Stomach smooth muscle (tissue), 2 donors: ENCODE data around the gene OR52K1.
"Not testable (repeated sequence)": the region's sequence is repeated elsewhere in the genome, so short reads cannot be mapped to it uniquely, and the experiment has no call there.

Experiments
- H3K27ac ChIP-seq: one replicate; pipeline ENCODE4 v1.7.0; 2013; ENCODE audit warnings: mild to moderate bottlenecking, low read length, inconsistent platforms
- H3K27me3 ChIP-seq, 2 donors: one replicate each; pipeline ENCODE4 v1.7.0; 2013; ENCODE audit warnings: low read length in 2 of 2; ENCODE audit not compliant: insufficient read depth in 2 of 2, control insufficient read depth in 1 of 2
- H3K36me3 ChIP-seq, 2 donors: one replicate each; pipeline ENCODE4 v1.7.0; 2013; ENCODE audit warnings: low read length in 2 of 2; ENCODE audit not compliant: control insufficient read depth in 2 of 2, insufficient read depth in 2 of 2
- H3K4me1 ChIP-seq: one replicate; pipeline ENCODE4 v1.7.0; 2013; ENCODE audit warnings: low read length; ENCODE audit not compliant: control insufficient read depth, insufficient read depth
- H3K4me3 ChIP-seq, 2 donors: one replicate each; pipeline ENCODE4 v1.7.0; 2013; ENCODE audit warnings: low read length in 2 of 2
- H3K9ac ChIP-seq, 2 donors: one replicate each; pipeline ENCODE4 v1.7.0; 2013; ENCODE audit warnings: low read length in 2 of 2, mild to moderate bottlenecking in 1 of 2
- H3K9me3 ChIP-seq, 2 donors: one replicate each; pipeline ENCODE4 v1.7.0; 2013; ENCODE audit warnings: low read length in 2 of 2; ENCODE audit not compliant: control insufficient read depth in 2 of 2
- donor health status: healthy.
- donor health status: Pancreatic carcinoma.

The OR52K1 gene

DNA sequence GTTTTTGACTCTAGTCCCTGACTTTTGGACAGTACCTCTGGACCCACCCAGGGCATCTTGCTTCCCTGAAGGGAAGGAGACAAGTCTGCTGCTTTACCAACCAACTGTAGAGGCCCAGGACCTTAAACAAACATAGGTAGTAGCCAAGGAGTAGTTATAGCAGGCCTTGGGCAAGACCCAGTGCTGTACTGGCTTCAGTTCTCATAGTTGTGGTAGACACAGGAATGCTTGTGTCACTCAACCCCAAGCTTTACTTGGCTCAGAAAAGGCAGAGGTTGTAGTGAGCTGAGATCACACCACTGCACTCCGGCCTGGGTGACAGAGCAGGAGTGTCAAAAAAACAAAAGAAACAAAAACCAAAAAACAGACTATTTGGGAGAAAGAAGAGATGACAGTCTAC is 41.2 kb downstream of the OR52K1 start:
- H3K27me3 ChIP-seq: no peaks in the 10 kb centered on the region

GRCh38 chr11:4527926-4528325 is 45.5 kb downstream of the OR52K1 start:
- Histone ChIP-seq H3K4me1 (no peaks in the 10 kb centered on the region), H3K9ac (no peak overlapping the region), H3K4me3 (no peak overlapping the region), H3K9me3 (no peaks in the 10 kb centered on the region), H3K27ac (no peak overlapping the region), H3K27me3 (no peaks in the 10 kb centered on the region), H3K36me3 (no peaks in the 10 kb centered on the region)

More for the DNA sequence above, 41.2 kb downstream of the OR52K1 start:
- Histone ChIP-seq H3K4me1 (no peaks in the 10 kb centered on the region), H3K36me3 (no peaks in the 10 kb centered on the region), H3K4me3 (no peak overlapping the region), H3K27ac (no peak overlapping the region), H3K9ac (no peak overlapping the region), H3K9me3 (no peaks in the 10 kb centered on the region)

- not testable (repeated sequence) for H3K9me3 ChIP-seq, H3K27me3 ChIP-seq, H3K4me3 ChIP-seq, H3K36me3 ChIP-seq, H3K4me1 ChIP-seq, H3K9ac ChIP-seq, H3K27ac ChIP-seq
These were observed 49.2 kb downstream of the OR52K1 start for GRCh38 chr11:4531686-4532085.

DNA sequence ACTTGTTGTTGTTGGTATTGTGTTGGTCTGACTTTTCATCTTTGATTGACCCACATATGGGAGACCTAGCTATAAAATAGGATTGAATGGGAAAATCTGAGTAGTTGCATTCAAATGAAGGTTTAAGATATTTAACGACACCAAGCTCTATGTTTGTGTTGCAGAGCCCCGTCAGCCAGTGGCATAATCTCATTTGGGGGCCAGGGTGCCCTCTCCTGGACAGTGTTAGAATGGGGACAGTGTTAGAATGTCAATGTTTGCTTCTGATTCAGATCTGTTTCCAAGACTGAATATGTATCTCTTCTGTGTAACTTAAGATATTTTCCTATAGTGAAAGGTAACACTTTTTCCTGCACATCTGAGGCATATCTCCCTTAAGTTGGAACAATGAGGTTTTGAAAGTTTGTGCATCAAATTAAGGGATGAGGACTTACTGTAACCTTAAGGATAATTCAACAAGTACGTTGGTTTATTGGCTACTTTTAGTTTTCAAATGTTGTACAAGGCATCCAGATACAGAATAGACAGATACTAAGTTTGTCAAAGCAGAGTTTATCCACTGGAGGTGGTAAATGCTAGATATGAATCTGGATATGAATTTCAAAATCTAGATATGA is 57.3 kb downstream of the OR52K1 start:
- Histone ChIP-seq H3K9ac (no peak overlapping the region), H3K36me3 (no peaks in the 10 kb centered on the region), H3K4me1 (no peaks in the 10 kb centered on the region), H3K4me3 (no peak overlapping the region), H3K9me3 (no peaks in the 10 kb centered on the region), H3K27me3 (no peaks in the 10 kb centered on the region), H3K27ac (no peak overlapping the region)

GRCh38 chr11:4541071-4541470 is 58.6 kb downstream of the OR52K1 start:
- Histone ChIP-seq H3K36me3 (no peaks in the 10 kb centered on the region), H3K9me3 (no peaks in the 10 kb centered on the region), H3K27ac (no peak overlapping the region), H3K4me1 (no peaks in the 10 kb centered on the region), H3K27me3 (no peaks in the 10 kb centered on the region), H3K4me3 (no peak overlapping the region), H3K9ac (no peak overlapping the region)
